ENCODE measurements around the gene MUC5AC.

Gene MUC5AC

GRCh38 chr11:1157645-1158591 is at the start of gene MUC5AC:
TSS of gene MUC5AC (plus strand) at chr11:1157953. CDS start at chr11:1158000, 47 bp downstream.
- ChIA-PET CTCF (no interaction called here), POLR2A (no interaction called here)
- no peak within 1 kb of the TSS for H3K4me3 ChIP-seq (ENCODE audit: low read depth, low read length)
- TF ChIP-seq CTCF (IDR thresholded peaks at IDR 0.05; ENCODE audit: insufficient read depth, low read length, missing control alignments), result no peak
- DNase-seq (ENCODE audit: low read depth, low spot score), result no peak

DNA sequence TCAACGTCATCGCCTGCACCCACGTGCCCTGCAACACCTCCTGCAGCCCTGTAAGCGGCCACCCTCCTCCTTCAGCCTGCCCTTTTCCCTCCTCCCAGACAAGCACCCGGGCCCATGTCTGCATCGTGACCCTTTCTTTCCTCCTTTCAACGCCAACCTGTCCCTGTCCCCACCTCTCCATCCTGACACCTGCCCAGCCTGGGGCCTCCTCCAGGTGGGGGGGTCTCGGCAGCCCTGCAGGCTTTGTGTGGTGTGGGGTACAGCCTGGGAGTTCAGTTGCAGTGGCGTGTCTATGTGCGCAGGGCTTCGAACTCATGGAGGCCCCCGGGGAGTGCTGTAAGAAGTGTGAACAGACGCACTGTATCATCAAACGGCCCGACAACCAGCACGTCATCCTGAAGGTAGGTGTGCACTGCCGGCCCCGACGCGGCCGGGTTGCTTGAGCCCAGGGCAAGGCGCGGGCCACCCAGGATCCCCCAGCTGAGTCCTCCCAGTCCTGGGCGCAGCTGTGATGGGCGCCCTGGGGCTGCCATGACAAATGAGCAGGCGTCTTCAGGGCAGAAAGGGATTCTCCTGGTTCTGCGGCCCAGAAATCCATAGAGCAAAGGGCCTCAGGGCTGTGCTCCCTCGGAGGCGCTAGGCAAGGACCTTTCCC is 49.4 kb upstream of the MUC5AC start:
- no peak for DNase-seq (ENCODE audit: low read depth, low spot score)
- POLR2A ChIA-PET, result no interaction called here
- no peak for TF ChIP-seq CTCF (IDR thresholded peaks at IDR 0.05; ENCODE audit: insufficient read depth, low read length, missing control alignments)
- CTCF ChIA-PET, result no interaction called here
- H3K4me3 ChIP-seq (ENCODE audit: low read depth, low read length), result no peak overlapping the region

DNA sequence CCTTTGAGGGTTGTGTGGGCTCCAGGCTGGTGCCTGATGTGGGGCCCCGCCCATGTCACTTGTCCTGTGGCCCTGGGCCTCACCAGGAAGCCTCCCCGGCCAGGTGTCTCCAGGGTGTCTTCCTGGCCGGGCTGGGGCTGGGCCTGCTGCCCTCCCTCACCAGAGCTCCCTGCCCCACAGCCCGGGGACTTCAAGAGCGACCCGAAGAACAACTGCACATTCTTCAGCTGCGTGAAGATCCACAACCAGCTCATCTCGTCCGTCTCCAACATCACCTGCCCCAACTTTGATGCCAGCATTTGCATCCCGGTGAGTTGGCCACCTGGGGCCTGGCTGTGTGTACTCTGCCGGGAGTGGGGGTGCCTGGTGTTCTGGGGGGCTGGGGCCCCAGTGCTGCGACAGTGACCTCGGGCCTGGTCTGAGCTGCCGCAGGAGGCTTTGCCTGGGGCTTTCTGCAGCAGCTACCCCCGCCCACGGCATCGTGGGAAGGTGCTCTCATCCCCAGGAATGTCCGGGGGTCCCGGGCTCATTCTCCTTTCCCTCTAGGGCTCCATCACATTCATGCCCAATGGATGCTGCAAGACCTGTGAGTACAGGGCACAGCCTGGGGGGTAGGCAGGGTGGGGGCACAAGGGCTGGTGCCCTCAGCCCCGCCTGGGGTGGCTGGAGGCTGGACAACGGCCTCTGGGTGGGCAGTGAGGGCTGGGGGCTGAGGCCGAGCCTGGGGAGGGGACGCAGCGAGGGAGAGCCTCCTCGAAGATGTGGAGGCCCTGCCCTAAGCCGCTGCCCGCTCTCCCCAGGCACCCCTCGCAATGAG is 48.4 kb upstream of the MUC5AC start:
- TF ChIP-seq CTCF (IDR thresholded peaks at IDR 0.05; ENCODE audit: insufficient read depth, low read length, missing control alignments), result no peak
- no peak overlapping the region for H3K4me3 ChIP-seq (ENCODE audit: low read depth, low read length)
- ChIA-PET POLR2A (no interaction called here), CTCF (no interaction called here)
- DNase-seq (ENCODE audit: low read depth, low spot score), result no peak

- no peak for TF ChIP-seq CTCF (IDR thresholded peaks at IDR 0.05; ENCODE audit: insufficient read depth, low read length, missing control alignments)
- POLR2A ChIA-PET, result no interaction called here
- H3K4me3 ChIP-seq (ENCODE audit: low read depth, low read length), result no peak overlapping the region
- CTCF ChIA-PET, result no interaction called here
- DNase-seq (ENCODE audit: low read depth, low spot score), result no peak
Measured at GRCh38 chr11:1109918-1110705, 47.6 kb upstream of the MUC5AC start.

DNA sequence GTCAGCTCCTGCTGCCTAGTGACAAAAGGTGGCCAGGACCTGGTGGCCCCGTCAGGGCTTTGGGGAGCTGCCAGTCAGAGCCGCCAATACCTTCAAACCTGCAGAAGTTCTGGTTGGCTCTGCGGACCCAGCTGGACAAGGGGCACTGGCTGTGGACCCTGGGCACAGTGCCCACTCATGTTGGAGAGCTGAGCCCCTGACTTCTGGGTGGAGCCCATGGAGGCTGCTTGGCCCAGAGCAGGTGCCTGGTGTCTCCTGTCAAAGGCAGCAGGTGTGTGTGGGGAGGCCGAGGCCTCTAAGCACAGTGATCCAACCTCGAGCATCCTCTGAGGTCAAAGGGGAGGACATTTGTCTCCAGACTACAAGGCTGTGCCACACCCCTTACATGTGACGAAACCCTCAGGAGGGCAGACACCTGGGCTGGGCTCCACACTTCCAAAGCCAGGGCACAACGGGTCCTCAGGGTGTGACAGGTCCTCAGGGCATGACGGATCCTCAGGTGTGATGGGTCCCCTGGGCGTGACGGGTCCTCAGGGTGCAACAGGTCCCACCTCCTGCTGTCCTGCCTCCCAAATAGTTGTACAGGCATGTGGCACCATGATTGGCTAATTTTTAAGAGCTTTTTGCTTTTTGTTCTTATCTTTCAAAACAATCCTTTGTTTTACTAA is 46.1 kb upstream of the MUC5AC start:
- H3K4me3 ChIP-seq (ENCODE audit: low read depth, low read length), result no peak overlapping the region
- POLR2A ChIA-PET, result no interaction called here
- CTCF ChIA-PET, result no interaction called here
- no peak for TF ChIP-seq CTCF (IDR thresholded peaks at IDR 0.05; ENCODE audit: insufficient read depth, low read length, missing control alignments)
- no peak for DNase-seq (ENCODE audit: low read depth, low spot score)

Measured in AG04449 (cell line).